HEK293 (cell line): ENCODE data around the gene AKTIP.

ENCODE experiments used
- BCL11B ChIP-seq: fragments of 450-650 bp; formaldehyde crosslinking; IDR thresholded peaks from 2 replicates; pipeline ENCODE4 v1.5.1; 2016; ENCODE audit warnings: low read depth, missing biosample characterization, missing genetic modification characterization
- FEZF1 ChIP-seq: fragments of 450-650 bp; formaldehyde crosslinking; IDR thresholded peaks from 2 replicates; pipeline ENCODE4 v1.5.1; 2016; ENCODE audit warnings: missing biosample characterization, missing genetic modification characterization
- HOXA7 ChIP-seq: sonication (generic); formaldehyde crosslinking; IDR thresholded peaks from 2 replicates; pipeline ENCODE4 v1.8.1; 2022; ENCODE audit warnings: missing genetic modification reagents, borderline replicate concordance
- KLF1 ChIP-seq: fragments of 450-650 bp; formaldehyde crosslinking; IDR thresholded peaks from 2 replicates; pipeline ENCODE4 v1.5.1; 2016; ENCODE audit warnings: missing biosample characterization, missing genetic modification characterization
- KLF8 ChIP-seq: fragments of 450-650 bp; formaldehyde crosslinking; IDR thresholded peaks from 2 replicates; pipeline ENCODE4 v1.5.1; 2016; ENCODE audit warnings: missing biosample characterization, missing genetic modification characterization
- KLF9 ChIP-seq: fragments of 450-650 bp; formaldehyde crosslinking; IDR thresholded peaks from 2 replicates; pipeline ENCODE4 v1.5.1; 2016; ENCODE audit warnings: missing biosample characterization, missing genetic modification characterization, low read depth
- MZF1 ChIP-seq: fragments of 450-650 bp; formaldehyde crosslinking; IDR thresholded peaks from 2 replicates; pipeline ENCODE4 v1.5.1; 2017; ENCODE audit warnings: missing biosample characterization, missing genetic modification characterization, borderline replicate concordance
- OSR2 ChIP-seq: fragments of 450-650 bp; formaldehyde crosslinking; IDR thresholded peaks from 2 replicates; pipeline ENCODE4 v1.5.1; 2016; ENCODE audit warnings: missing biosample characterization, missing genetic modification characterization
- SP7 ChIP-seq: fragments of 450-650 bp; formaldehyde crosslinking; IDR thresholded peaks from 2 replicates; pipeline ENCODE4 v1.5.1; 2016; ENCODE audit warnings: missing biosample characterization, missing genetic modification characterization
- ZBTB8A ChIP-seq: fragments of 450-650 bp; formaldehyde crosslinking; IDR thresholded peaks from 2 replicates; pipeline ENCODE4 v1.5.1; 2016; ENCODE audit warnings: missing biosample characterization, missing genetic modification characterization
- ZEB2 ChIP-seq: fragments of 450-650 bp; formaldehyde crosslinking; IDR thresholded peaks from 2 replicates; pipeline ENCODE4 v1.5.1; 2016; ENCODE audit warnings: missing biosample characterization, missing genetic modification characterization
- ZFP41 ChIP-seq: fragments of 450-650 bp; formaldehyde crosslinking; IDR thresholded peaks from 2 replicates; pipeline ENCODE4 v1.5.1; 2016; ENCODE audit warnings: missing biosample characterization, missing genetic modification characterization, borderline replicate concordance
- ZIC2 ChIP-seq: fragments of 450-650 bp; formaldehyde crosslinking; IDR thresholded peaks from 2 replicates; pipeline ENCODE4 v1.5.1; 2016; ENCODE audit warnings: missing biosample characterization, missing genetic modification characterization
- ZNF132 ChIP-seq: fragments of 450-650 bp; formaldehyde crosslinking; IDR thresholded peaks from 2 replicates; pipeline ENCODE4 v1.5.1; 2017; ENCODE audit warnings: missing biosample characterization, missing genetic modification characterization, borderline replicate concordance
- ZNF140 ChIP-seq: fragments of 450-650 bp; formaldehyde crosslinking; IDR thresholded peaks from 2 replicates; pipeline ENCODE4 v1.5.1; 2016; ENCODE audit warnings: missing biosample characterization, missing genetic modification characterization
- ZNF155 ChIP-seq: fragments of 450-650 bp; formaldehyde crosslinking; IDR thresholded peaks from 2 replicates; pipeline ENCODE4 v1.5.1; 2016; ENCODE audit warnings: missing biosample characterization, missing genetic modification characterization
- ZNF157 ChIP-seq: fragments of 450-650 bp; formaldehyde crosslinking; IDR thresholded peaks from 2 replicates; pipeline ENCODE4 v1.5.1; 2016; ENCODE audit warnings: missing biosample characterization, missing genetic modification characterization
- ZNF366 ChIP-seq: fragments of 450-650 bp; formaldehyde crosslinking; conservative IDR thresholded peaks from 2 replicates; pipeline ENCODE4 v1.5.1; 2016; ENCODE audit warnings: missing biosample characterization, missing genetic modification characterization
- ZNF433 ChIP-seq: fragments of 450-650 bp; formaldehyde crosslinking; IDR thresholded peaks from 2 replicates; pipeline ENCODE4 v1.5.1; 2016; ENCODE audit warnings: missing biosample characterization, missing genetic modification characterization, low read depth
- ZNF48 ChIP-seq: fragments of 450-650 bp; formaldehyde crosslinking; IDR thresholded peaks from 2 replicates; pipeline ENCODE4 v1.5.1; 2016; ENCODE audit warnings: missing biosample characterization, missing genetic modification characterization
- ZNF510 ChIP-seq: fragments of 450-650 bp; formaldehyde crosslinking; IDR thresholded peaks from 2 replicates; pipeline ENCODE4 v1.5.1; 2018; ENCODE audit warnings: mild to moderate bottlenecking, missing genetic modification characterization, missing biosample characterization; ENCODE audit not compliant: insufficient replicate concordance
- ZNF561 ChIP-seq: fragments of 450-650 bp; IDR thresholded peaks from 2 replicates; pipeline ENCODE4 v1.5.1; 2018; ENCODE audit warnings: missing biosample characterization, missing genetic modification characterization, borderline replicate concordance
- ZNF677 ChIP-seq: fragments of 450-650 bp; IDR thresholded peaks from 2 replicates; pipeline ENCODE4 v1.5.0; 2018; ENCODE audit warnings: missing biosample characterization, mild to moderate bottlenecking, missing genetic modification characterization, moderate library complexity
- ZNF701 ChIP-seq: fragments of 450-650 bp; formaldehyde crosslinking; IDR thresholded peaks from 2 replicates; pipeline ENCODE4 v1.5.1; 2016; ENCODE audit warnings: missing biosample characterization, missing genetic modification characterization
- ZNF830 ChIP-seq: fragments of 450-650 bp; IDR thresholded peaks from 2 replicates; pipeline ENCODE4 v1.5.0; 2018; ENCODE audit warnings: missing biosample characterization, missing genetic modification characterization, low read depth, mild to moderate bottlenecking, moderate library complexity
- ZXDB ChIP-seq: fragments of 450-650 bp; formaldehyde crosslinking; IDR thresholded peaks from 2 replicates; pipeline ENCODE4 v1.5.1; 2016; ENCODE audit warnings: missing biosample characterization, missing genetic modification characterization
- TF ChIP-seq, protein P1 (sequence below): fragments of 450-650 bp; formaldehyde crosslinking; IDR thresholded peaks from 2 replicates; pipeline ENCODE4 v1.5.1; 2016; ENCODE audit warnings: missing biosample characterization, missing genetic modification characterization, low read depth
- TF ChIP-seq, protein P2 (sequence below): fragments of 450-650 bp; formaldehyde crosslinking; IDR thresholded peaks from 2 replicates; pipeline ENCODE4 v1.5.1; 2017; ENCODE audit warnings: missing biosample characterization, mild to moderate bottlenecking, missing genetic modification characterization, moderate library complexity
- TF ChIP-seq, protein P3 (sequence below): fragments of 450-650 bp; formaldehyde crosslinking; IDR thresholded peaks from 2 replicates; pipeline ENCODE4 v1.5.1; 2016; ENCODE audit warnings: missing biosample characterization, missing genetic modification characterization, borderline replicate concordance
- TF ChIP-seq, protein P4 (sequence below): fragments of 450-650 bp; formaldehyde crosslinking; IDR thresholded peaks from 2 replicates; pipeline ENCODE4 v1.5.1; 2017; ENCODE audit warnings: missing biosample characterization, missing genetic modification characterization

The AKTIP gene

DNA sequence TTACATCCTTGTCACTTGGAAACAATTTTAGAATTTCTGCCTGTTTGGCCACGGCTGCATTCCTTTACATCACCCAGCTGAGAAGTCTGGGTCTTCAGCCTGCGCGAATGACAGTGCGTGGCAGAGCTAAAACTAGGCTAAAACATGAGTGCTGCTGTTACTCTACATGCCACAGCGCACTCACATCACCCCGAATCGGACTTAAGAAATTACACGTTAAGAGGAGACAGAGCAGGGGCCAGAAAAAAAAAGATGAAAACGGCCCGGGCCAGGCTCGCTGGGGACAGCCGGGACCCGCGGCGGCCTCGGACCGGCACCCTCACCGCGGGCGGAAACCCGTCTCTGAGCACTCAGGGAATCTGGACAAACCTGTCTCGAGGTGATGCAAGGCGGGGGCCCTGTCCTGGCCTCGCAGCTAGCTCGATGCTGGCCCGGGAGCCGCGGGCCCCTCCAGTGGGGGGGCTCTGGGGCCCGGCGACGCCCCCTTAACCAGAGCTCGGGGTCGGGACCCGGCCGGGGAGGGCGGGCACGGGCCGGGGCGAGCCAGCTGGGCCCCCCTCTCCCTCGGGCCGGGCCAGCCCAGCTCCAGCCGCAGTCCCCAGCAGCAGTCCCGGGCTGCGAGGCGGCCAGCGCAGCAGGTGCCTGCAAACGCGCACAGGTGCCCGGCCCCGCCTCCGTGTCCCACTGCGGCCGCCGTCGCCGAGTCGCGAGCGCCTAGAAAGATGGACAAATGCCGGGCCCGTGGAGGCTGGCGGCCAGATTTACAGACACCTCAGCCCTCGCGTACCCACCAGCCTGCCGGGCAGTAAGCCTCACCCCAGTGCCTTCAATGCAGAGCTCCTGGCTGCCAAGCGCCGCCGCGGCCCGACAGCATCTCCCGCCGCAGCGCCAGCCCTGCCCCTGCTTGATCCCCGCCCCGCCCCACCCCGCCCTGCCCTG lies at the start of gene AKTIP (continued):
- TF ChIP-seq ZNF701 (tag by site-specific recombination): no peak
- no peak for TF ChIP-seq ZNF140
- no peak for TF ChIP-seq ZNF132 (tag by site-specific recombination)
- TF ChIP-seq KLF9: peak; percentile 79
- no peak for TF ChIP-seq KLF1 (tag by site-specific recombination)
- no peak for TF ChIP-seq ZNF510 (tag by site-specific recombination)
- no peak for TF ChIP-seq ZNF677
- no peak for TF ChIP-seq HOXA7
- TF ChIP-seq ZNF157: no peak
- TF ChIP-seq, protein P1, sequence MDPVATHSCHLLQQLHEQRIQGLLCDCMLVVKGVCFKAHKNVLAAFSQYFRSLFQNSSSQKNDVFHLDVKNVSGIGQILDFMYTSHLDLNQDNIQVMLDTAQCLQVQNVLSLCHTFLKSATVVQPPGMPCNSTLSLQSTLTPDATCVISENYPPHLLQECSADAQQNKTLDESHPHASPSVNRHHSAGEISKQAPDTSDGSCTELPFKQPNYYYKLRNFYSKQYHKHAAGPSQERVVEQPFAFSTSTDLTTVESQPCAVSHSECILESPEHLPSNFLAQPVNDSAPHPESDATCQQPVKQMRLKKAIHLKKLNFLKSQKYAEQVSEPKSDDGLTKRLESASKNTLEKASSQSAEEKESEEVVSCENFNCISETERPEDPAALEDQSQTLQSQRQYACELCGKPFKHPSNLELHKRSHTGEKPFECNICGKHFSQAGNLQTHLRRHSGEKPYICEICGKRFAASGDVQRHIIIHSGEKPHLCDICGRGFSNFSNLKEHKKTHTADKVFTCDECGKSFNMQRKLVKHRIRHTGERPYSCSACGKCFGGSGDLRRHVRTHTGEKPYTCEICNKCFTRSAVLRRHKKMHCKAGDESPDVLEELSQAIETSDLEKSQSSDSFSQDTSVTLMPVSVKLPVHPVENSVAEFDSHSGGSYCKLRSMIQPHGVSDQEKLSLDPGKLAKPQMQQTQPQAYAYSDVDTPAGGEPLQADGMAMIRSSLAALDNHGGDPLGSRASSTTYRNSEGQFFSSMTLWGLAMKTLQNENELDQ: no peak
- TF ChIP-seq KLF8 (tag by site-specific recombination): peak; percentile 69; the same call in 1 of the 2 replicates
- TF ChIP-seq ZIC2: no peak
- TF ChIP-seq, protein P2, sequence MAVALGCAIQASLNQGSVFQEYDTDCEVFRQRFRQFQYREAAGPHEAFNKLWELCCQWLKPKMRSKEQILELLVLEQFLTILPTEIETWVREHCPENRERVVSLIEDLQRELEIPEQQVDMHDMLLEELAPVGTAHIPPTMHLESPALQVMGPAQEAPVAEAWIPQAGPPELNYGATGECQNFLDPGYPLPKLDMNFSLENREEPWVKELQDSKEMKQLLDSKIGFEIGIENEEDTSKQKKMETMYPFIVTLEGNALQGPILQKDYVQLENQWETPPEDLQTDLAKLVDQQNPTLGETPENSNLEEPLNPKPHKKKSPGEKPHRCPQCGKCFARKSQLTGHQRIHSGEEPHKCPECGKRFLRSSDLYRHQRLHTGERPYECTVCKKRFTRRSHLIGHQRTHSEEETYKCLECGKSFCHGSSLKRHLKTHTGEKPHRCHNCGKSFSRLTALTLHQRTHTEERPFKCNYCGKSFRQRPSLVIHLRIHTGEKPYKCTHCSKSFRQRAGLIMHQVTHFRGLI (tag by site-specific recombination): no peak
- no peak for TF ChIP-seq ZNF433
- TF ChIP-seq, protein P3, sequence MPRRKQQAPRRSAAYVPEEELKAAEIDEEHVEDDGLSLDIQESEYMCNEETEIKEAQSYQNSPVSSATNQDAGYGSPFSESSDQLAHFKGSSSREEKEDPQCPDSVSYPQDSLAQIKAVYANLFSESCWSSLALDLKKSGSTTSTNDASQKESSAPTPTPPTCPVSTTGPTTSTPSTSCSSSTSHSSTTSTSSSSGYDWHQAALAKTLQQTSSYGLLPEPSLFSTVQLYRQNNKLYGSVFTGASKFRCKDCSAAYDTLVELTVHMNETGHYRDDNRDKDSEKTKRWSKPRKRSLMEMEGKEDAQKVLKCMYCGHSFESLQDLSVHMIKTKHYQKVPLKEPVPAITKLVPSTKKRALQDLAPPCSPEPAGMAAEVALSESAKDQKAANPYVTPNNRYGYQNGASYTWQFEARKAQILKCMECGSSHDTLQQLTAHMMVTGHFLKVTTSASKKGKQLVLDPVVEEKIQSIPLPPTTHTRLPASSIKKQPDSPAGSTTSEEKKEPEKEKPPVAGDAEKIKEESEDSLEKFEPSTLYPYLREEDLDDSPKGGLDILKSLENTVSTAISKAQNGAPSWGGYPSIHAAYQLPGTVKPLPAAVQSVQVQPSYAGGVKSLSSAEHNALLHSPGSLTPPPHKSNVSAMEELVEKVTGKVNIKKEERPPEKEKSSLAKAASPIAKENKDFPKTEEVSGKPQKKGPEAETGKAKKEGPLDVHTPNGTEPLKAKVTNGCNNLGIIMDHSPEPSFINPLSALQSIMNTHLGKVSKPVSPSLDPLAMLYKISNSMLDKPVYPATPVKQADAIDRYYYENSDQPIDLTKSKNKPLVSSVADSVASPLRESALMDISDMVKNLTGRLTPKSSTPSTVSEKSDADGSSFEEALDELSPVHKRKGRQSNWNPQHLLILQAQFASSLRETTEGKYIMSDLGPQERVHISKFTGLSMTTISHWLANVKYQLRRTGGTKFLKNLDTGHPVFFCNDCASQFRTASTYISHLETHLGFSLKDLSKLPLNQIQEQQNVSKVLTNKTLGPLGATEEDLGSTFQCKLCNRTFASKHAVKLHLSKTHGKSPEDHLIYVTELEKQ (tag by site-specific recombination): no peak
- no peak for TF ChIP-seq ZNF48 (tag by site-specific recombination)
- TF ChIP-seq ZNF830 (tag by site-specific recombination): no peak
- no peak for TF ChIP-seq ZEB2 (tag by site-specific recombination)
- no peak for TF ChIP-seq ZBTB8A (tag by site-specific recombination)
- TF ChIP-seq SP7 (tag by site-specific recombination): no peak
- TF ChIP-seq MZF1: no peak
- no peak for TF ChIP-seq OSR2 (tag by site-specific recombination)
- TF ChIP-seq ZNF366 (tag by site-specific recombination): no peak
- TF ChIP-seq, protein P4, sequence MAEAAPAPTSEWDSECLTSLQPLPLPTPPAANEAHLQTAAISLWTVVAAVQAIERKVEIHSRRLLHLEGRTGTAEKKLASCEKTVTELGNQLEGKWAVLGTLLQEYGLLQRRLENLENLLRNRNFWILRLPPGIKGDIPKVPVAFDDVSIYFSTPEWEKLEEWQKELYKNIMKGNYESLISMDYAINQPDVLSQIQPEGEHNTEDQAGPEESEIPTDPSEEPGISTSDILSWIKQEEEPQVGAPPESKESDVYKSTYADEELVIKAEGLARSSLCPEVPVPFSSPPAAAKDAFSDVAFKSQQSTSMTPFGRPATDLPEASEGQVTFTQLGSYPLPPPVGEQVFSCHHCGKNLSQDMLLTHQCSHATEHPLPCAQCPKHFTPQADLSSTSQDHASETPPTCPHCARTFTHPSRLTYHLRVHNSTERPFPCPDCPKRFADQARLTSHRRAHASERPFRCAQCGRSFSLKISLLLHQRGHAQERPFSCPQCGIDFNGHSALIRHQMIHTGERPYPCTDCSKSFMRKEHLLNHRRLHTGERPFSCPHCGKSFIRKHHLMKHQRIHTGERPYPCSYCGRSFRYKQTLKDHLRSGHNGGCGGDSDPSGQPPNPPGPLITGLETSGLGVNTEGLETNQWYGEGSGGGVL (tag by site-specific recombination): no peak
- TF ChIP-seq BCL11B: no peak
- TF ChIP-seq ZFP41 (tag by site-specific recombination): no peak
- TF ChIP-seq FEZF1 (tag by site-specific recombination): 0 out of 2 replicates have a peak, but pooled peaks have one; percentile 31
- peak; percentile 19; the same call in 1 of the 2 replicates for TF ChIP-seq ZNF561
- TF ChIP-seq ZNF155: no peak
- no peak for TF ChIP-seq ZXDB (tag by site-specific recombination)
